HG02642 (cell line): ENCODE measurements around the gene NLRX1.
"Not testable (repeated sequence)": the region's sequence is repeated elsewhere in the genome, so short reads cannot be mapped to it uniquely, and the experiment has no call there.

Experiments used
- ATAC-seq: cut with Tn5 transposase; IDR thresholded peaks from one replicate; pipeline ENCODE4 v1.9.1; 2021; ENCODE audit warnings: mild to moderate bottlenecking; ENCODE audit not compliant: unreplicated experiment, poor library complexity

NLRX1 gene

GRCh38 chr11:119152604-119153003, 15.9 kb upstream of the NLRX1 start:
- ATAC-seq = no peak

GRCh38 chr11:119153049-119153818, 15.3 kb upstream of the NLRX1 start:
- ATAC-seq = no peak

- no peak for ATAC-seq
Measured at GRCh38 chr11:119154178-119154577, 14.3 kb upstream of the NLRX1 start.

- ATAC-seq = no peak
Measured at GRCh38 chr11:119155733-119156492, 12.6 kb upstream of the NLRX1 start.

GRCh38 chr11:119156496-119156895, 12.0 kb upstream of the NLRX1 start:
- no peak for ATAC-seq

GRCh38 chr11:119157063-119157462, 11.5 kb upstream of the NLRX1 start:
- ATAC-seq = no peak

- no peak for ATAC-seq
Measured at GRCh38 chr11:119158467-119158866, 10.1 kb upstream of the NLRX1 start.

GRCh38 chr11:119160151-119160550, 8.4 kb upstream of the NLRX1 start:
- no peak for ATAC-seq

GRCh38 chr11:119161871-119162270, 6.7 kb upstream of the NLRX1 start:
- ATAC-seq = no peak

- ATAC-seq = no peak
Measured at GRCh38 chr11:119166368-119167076, 2.0 kb upstream of the NLRX1 start.

GRCh38 chr11:119167077-119167458, 1.5 kb upstream of the NLRX1 start:
- not testable (repeated sequence) for ATAC-seq

GRCh38 chr11:119167933-119168332, 592 bp upstream of the NLRX1 start:
- ATAC-seq = no peak

- ATAC-seq = peak; percentile 15
Measured at GRCh38 chr11:119169282-119169719, 776 bp downstream of the NLRX1 start.

GRCh38 chr11:119172513-119172912, 4.0 kb downstream of the NLRX1 start:
- ATAC-seq = no peak

GRCh38 chr11:119173453-119173852, 4.9 kb downstream of the NLRX1 start:
- ATAC-seq = no peak

GRCh38 chr11:119175493-119176077, 7.1 kb downstream of the NLRX1 start:
- ATAC-seq = no peak

- ATAC-seq = no peak
Measured at GRCh38 chr11:119178166-119178680, 9.7 kb downstream of the NLRX1 start.

- ATAC-seq = no peak
Measured at GRCh38 chr11:119179342-119179741, 10.8 kb downstream of the NLRX1 start.

GRCh38 chr11:119179983-119180382, 11.5 kb downstream of the NLRX1 start:
- no peak for ATAC-seq
